HL-60 (cell line): Measurements from ENCODE around the gene MBTPS1.

Experiments used
- DNase-seq, 2 experiments: peaks; one replicate each; pipeline ENCODE4 v3.0.0-alpha.2; 2010 to 2020; ENCODE audit warnings: low read depth in 1 of 2, low spot score in 1 of 2
- H3K27ac ChIP-seq: fragments of 250-450 bp; sonication (Bioruptor Pico); replicated peaks from 2 replicates; pipeline ENCODE4 v1.5.1; 2020; ENCODE audit warnings: mild to moderate bottlenecking, moderate library complexity
- H3K27me3 ChIP-seq: fragments of 250-450 bp; sonication (Bioruptor Pico); 2 replicates; pipeline ENCODE4 v1.5.1; 2021; ENCODE audit warnings: mild to moderate bottlenecking, moderate library complexity; ENCODE audit not compliant: insufficient read depth, poor library complexity, severe bottlenecking
- H3K4me3 ChIP-seq: replicated peaks from 2 replicates; pipeline ENCODE4 v1.5.1; 2011; ENCODE audit warnings: mild to moderate bottlenecking, control low read depth, low read length; ENCODE audit not compliant: insufficient read depth
- GABPA ChIP-seq: IDR thresholded peaks from 2 replicates; pipeline ENCODE4 v1.6.1; 2012; ENCODE audit warnings: low read depth
- POLR2AphosphoS5 ChIP-seq: IDR thresholded peaks from 2 replicates; pipeline ENCODE4 v1.6.1; 2012; ENCODE audit warnings: low read depth
- SPI1 ChIP-seq: IDR thresholded peaks from 2 replicates; pipeline ENCODE4 v1.6.1; 2012; ENCODE audit warnings: low read depth, mild to moderate bottlenecking, borderline replicate concordance
- TF ChIP-seq, protein P1 (sequence below): IDR thresholded peaks from one replicate; pipeline ENCODE4 v1.5.1; 2011; ENCODE audit warnings: low read length, control low read depth, inconsistent platforms; ENCODE audit not compliant: insufficient read depth
- TF ChIP-seq, protein P2 (sequence below): IDR thresholded peaks from 2 replicates; pipeline ENCODE4 v1.6.1; 2012; ENCODE audit warnings: low read depth; ENCODE audit not compliant: insufficient replicate concordance

MBTPS1 gene

DNA sequence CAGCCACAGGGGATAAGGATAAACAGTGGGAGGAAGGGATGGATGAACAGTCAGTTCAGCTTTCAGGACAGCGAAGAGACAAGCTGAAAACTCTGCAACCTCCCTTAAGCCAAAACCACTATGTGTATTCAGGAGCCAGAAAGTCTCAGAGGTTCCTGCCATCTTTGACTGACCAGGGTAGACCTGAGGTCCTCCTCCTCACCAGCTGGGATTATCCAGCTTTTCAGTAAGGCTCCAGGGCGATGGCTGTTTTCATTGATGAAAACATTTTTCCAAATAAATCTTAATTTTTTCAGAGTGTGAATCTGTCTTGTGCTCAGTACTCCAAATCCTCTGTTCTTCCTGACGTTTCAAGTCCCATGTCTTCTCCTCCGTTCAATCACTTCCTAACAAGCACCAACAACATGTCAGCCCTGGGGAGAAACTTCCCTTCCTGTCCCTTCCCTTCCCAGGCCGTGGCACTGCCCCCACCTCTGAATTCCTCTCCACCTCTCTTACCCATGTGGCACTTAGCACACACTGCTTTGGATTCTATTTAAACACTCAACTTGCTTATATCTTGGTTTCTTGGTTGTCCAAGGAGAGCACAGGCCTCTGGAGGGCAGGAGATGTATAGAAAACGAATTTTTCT is 23.0 kb upstream of the MBTPS1 start:
- H3K27me3 ChIP-seq, result no peaks in the 10 kb centered on the region
- no peak for DNase-seq
- no peak for TF ChIP-seq GABPA
- TF ChIP-seq POLR2AphosphoS5, result no peak
- TF ChIP-seq, protein P1, sequence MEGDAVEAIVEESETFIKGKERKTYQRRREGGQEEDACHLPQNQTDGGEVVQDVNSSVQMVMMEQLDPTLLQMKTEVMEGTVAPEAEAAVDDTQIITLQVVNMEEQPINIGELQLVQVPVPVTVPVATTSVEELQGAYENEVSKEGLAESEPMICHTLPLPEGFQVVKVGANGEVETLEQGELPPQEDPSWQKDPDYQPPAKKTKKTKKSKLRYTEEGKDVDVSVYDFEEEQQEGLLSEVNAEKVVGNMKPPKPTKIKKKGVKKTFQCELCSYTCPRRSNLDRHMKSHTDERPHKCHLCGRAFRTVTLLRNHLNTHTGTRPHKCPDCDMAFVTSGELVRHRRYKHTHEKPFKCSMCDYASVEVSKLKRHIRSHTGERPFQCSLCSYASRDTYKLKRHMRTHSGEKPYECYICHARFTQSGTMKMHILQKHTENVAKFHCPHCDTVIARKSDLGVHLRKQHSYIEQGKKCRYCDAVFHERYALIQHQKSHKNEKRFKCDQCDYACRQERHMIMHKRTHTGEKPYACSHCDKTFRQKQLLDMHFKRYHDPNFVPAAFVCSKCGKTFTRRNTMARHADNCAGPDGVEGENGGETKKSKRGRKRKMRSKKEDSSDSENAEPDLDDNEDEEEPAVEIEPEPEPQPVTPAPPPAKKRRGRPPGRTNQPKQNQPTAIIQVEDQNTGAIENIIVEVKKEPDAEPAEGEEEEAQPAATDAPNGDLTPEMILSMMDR, result no peak
- TF ChIP-seq, protein P2, sequence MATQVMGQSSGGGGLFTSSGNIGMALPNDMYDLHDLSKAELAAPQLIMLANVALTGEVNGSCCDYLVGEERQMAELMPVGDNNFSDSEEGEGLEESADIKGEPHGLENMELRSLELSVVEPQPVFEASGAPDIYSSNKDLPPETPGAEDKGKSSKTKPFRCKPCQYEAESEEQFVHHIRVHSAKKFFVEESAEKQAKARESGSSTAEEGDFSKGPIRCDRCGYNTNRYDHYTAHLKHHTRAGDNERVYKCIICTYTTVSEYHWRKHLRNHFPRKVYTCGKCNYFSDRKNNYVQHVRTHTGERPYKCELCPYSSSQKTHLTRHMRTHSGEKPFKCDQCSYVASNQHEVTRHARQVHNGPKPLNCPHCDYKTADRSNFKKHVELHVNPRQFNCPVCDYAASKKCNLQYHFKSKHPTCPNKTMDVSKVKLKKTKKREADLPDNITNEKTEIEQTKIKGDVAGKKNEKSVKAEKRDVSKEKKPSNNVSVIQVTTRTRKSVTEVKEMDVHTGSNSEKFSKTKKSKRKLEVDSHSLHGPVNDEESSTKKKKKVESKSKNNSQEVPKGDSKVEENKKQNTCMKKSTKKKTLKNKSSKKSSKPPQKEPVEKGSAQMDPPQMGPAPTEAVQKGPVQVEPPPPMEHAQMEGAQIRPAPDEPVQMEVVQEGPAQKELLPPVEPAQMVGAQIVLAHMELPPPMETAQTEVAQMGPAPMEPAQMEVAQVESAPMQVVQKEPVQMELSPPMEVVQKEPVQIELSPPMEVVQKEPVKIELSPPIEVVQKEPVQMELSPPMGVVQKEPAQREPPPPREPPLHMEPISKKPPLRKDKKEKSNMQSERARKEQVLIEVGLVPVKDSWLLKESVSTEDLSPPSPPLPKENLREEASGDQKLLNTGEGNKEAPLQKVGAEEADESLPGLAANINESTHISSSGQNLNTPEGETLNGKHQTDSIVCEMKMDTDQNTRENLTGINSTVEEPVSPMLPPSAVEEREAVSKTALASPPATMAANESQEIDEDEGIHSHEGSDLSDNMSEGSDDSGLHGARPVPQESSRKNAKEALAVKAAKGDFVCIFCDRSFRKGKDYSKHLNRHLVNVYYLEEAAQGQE, result no peak
- TF ChIP-seq SPI1, result no peak
- no peak overlapping the region for H3K4me3 ChIP-seq
- H3K27ac ChIP-seq, result no peak overlapping the region

DNA sequence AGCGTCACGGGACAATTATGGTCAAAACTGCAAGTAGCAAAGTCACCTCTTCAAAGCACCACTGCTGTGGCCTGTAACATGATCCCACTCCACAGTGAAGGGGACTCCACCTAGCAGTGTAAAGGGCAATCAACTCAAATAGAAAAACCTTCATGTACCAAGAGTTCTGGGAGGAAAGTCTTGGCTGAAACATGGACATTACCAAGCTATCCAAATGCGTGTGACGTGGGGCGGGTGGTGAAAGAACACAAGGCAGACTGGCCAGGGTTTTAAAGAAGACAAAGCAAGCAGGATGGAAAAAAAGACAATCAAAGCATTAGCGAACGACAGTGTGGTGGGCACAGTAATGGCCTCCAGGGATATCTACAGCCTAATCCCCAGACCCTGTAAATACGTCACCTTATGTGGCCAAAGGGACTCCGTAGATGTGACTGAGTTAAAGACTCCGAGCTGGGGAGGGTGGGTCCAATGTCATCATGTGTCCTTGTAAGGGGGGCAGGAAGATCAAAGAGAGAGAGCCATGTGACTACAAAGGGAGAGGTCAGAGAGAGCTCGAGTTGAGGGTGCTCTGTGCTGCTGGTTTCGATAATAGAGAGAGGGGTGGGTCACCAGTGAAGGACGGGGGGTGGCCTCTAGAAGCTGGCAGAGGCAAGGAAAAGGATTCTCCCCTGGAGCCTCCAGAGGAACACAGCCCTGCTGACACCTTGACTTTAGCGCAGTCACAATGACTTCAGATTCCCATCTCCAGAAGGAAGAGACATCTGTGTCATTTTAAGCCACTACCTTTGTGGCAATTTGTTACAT is 22.3 kb upstream of the MBTPS1 start:
- TF ChIP-seq POLR2AphosphoS5, result no peak
- TF ChIP-seq SPI1, result no peak
- TF ChIP-seq, protein P2, result no peak
- TF ChIP-seq, protein P1, result no peak
- no peak for TF ChIP-seq GABPA
- DNase-seq, result no peak
- no peak overlapping the region for H3K4me3 ChIP-seq

DNA sequence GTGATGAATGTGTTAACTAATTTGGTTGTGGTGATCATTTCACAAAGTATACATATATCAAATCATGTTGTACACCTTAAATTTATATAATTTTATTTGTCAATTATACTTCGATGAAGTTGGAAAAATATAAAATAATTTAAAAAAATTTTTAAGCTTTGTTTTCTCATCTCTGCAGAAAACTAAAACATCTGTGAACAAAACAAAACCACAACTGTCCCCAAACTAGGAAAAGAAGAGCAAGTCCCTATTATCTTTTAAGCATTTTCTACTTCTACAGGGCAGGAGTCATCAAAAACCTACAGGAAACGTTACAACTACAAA is 21.7 kb upstream of the MBTPS1 start:
- TF ChIP-seq GABPA, result no peak
- TF ChIP-seq, protein P1, result no peak
- TF ChIP-seq, protein P2, result no peak
- no peak for TF ChIP-seq SPI1
- TF ChIP-seq POLR2AphosphoS5, result no peak
- H3K4me3 ChIP-seq, result no peak overlapping the region
- H3K27ac ChIP-seq, result no peak overlapping the region

More for the DNA sequence above, 22.3 kb upstream of the MBTPS1 start:
- Histone ChIP-seq H3K27ac (no peak overlapping the region), H3K27me3 (no peaks in the 10 kb centered on the region)

More for the DNA sequence above, 21.7 kb upstream of the MBTPS1 start:
- DNase-seq, result no peak
- no peaks in the 10 kb centered on the region for H3K27me3 ChIP-seq
